Tibial nerve (tissue), 3 donors: ENCODE measurements around the gene RTN4.

Experiments used
- POLR2A ChIP-seq, 2 donors: fragments of 450-650 bp; IDR thresholded peaks; one replicate each; pipeline ENCODE4 v1.6.1; 2017; ENCODE audit warnings: antibody characterized with exemption in 2 of 2, mild to moderate bottlenecking in 2 of 2, moderate library complexity in 2 of 2
- TF ChIP-seq, protein P1 (sequence below), 5 experiments: fragments of 200-600 bp in 3 of 5; fragments of 450-650 bp in 2 of 5; sonication (generic) in 3 of 5; IDR thresholded peaks; one replicate each; pipeline ENCODE4 v1.5.1; 2016 to 2019; ENCODE audit warnings: antibody characterized with exemption in 5 of 5, mild to moderate bottlenecking in 3 of 5, moderate library complexity in 2 of 5

DNA sequence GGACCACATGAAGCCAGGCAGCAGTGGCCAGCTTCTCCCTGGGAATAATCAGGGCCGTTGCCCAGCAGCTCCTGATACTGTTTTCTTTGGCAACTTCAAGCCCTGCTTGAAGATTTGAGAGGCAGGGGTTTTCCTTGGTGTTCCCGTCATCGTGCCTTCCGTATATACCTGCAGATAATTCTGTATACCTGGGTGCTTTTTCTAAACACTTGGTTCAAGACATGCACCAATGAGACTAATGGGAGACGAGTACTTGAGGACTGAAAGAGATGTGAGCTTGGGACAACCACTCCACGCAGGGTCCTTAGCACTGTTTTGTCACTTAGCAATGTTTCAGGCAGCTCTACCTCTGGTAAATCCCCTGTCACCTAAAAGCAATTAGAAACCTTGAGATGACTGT is 118.8 kb downstream of the RTN4 start:
- TF ChIP-seq, protein P1, sequence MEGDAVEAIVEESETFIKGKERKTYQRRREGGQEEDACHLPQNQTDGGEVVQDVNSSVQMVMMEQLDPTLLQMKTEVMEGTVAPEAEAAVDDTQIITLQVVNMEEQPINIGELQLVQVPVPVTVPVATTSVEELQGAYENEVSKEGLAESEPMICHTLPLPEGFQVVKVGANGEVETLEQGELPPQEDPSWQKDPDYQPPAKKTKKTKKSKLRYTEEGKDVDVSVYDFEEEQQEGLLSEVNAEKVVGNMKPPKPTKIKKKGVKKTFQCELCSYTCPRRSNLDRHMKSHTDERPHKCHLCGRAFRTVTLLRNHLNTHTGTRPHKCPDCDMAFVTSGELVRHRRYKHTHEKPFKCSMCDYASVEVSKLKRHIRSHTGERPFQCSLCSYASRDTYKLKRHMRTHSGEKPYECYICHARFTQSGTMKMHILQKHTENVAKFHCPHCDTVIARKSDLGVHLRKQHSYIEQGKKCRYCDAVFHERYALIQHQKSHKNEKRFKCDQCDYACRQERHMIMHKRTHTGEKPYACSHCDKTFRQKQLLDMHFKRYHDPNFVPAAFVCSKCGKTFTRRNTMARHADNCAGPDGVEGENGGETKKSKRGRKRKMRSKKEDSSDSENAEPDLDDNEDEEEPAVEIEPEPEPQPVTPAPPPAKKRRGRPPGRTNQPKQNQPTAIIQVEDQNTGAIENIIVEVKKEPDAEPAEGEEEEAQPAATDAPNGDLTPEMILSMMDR (IDR thresholded peaks at IDR 0.05) = no peak
- TF ChIP-seq POLR2A (IDR thresholded peaks at IDR 0.05) = no peak
